HepG2 (cell line): ENCODE measurements around the gene PIP5KL1. TPM values are rescaled to one million over a fixed set of nuclear protein-coding genes. Genes with fewer than 3 reads are reported as not detected.

Source experiments
- ELF3 ChIP-seq: IDR thresholded peaks from 2 replicates; pipeline ENCODE4 v1.6.1; 2016; ENCODE audit warnings: missing genetic modification reagents, missing compliant biosample characterization
- MTF1 ChIP-seq: sonication (generic); formaldehyde crosslinking; IDR thresholded peaks from 2 replicates; pipeline ENCODE4 v1.5.0; 2020; ENCODE audit warnings: missing genetic modification reagents
- NONO ChIP-seq, 2 experiments: fragments of 450-650 bp in 1 of 2; sonication (generic) in 1 of 2; formaldehyde crosslinking in 1 of 2; IDR thresholded peaks in 1 of 2; conservative IDR thresholded peaks in 1 of 2; 2 replicates each; pipeline versions ENCODE4 v1.6.1 to v1.8.0; 2017 to 2022; ENCODE audit warnings: mild to moderate bottlenecking in 1 of 2, missing genetic modification reagents in 1 of 2, moderate library complexity in 1 of 2
- ONECUT2 ChIP-seq: sonication (generic); formaldehyde crosslinking; IDR thresholded peaks from 2 replicates; pipeline ENCODE4 v1.4.0; 2020; ENCODE audit warnings: missing genetic modification reagents
- PBX3 ChIP-seq: sonication (generic); formaldehyde crosslinking; IDR thresholded peaks from 2 replicates; pipeline ENCODE4 v1.8.1; 2023; ENCODE audit warnings: missing genetic modification reagents, inconsistent platforms, borderline replicate concordance
- ZBTB7B ChIP-seq: sonication (generic); formaldehyde crosslinking; IDR thresholded peaks from 2 replicates; pipeline ENCODE4 v1.4.0; 2020; ENCODE audit warnings: missing genetic modification reagents
- ZNF12 ChIP-seq: sonication (generic); formaldehyde crosslinking; IDR thresholded peaks from 2 replicates; pipeline ENCODE4 v1.5.0; 2020; ENCODE audit warnings: missing genetic modification reagents
- ZNF75D ChIP-seq: sonication (generic); formaldehyde crosslinking; IDR thresholded peaks from 2 replicates; pipeline ENCODE4 v1.8.1; 2023; ENCODE audit warnings: missing genetic modification reagents, mild to moderate bottlenecking, borderline replicate concordance
- ZNF782 ChIP-seq: sonication (generic); formaldehyde crosslinking; IDR thresholded peaks from 2 replicates; pipeline ENCODE4 v1.4.0; 2020; ENCODE audit warnings: missing genetic modification reagents, mild to moderate bottlenecking, borderline replicate concordance
- ZNF878 ChIP-seq: sonication (generic); formaldehyde crosslinking; IDR thresholded peaks from 2 replicates; pipeline ENCODE4 v1.8.1; 2023; ENCODE audit warnings: mild to moderate bottlenecking, missing genetic modification reagents, moderate library complexity
- ZNF879 ChIP-seq: sonication (generic); formaldehyde crosslinking; IDR thresholded peaks from 2 replicates; pipeline ENCODE4 v1.8.1; 2023; ENCODE audit warnings: missing genetic modification reagents
- ZSCAN5A ChIP-seq: sonication (generic); formaldehyde crosslinking; IDR thresholded peaks from 2 replicates; pipeline ENCODE4 v1.8.0; 2022; ENCODE audit warnings: mild to moderate bottlenecking, missing genetic modification reagents, borderline replicate concordance
- polyA plus RNA-seq, 8 experiments: library from polyadenylated mRNA; depleted of rRNA in 3 of 8; stranded (reverse) in 7 of 8; unstranded in 1 of 8; fragments of >200 nt; fragmentation: Illumina TruSeq in 4 of 8; extraction: Trizol in 4 of 8; gene quantifications; 2 replicates each; pipeline versions ENCODE4 v1.2.1 to v1.2.3, GENCODE V29; 2011 to 2016; ENCODE audit warnings: low read depth in 4 of 8, missing spikeins in 1 of 8, mixed read lengths in 1 of 8; ENCODE audit not compliant: insufficient read depth in 1 of 8
- total RNA-seq, 5 experiments: library from RNA; depleted of rRNA; stranded (reverse); fragments of >200 nt; fragmentation: Illumina TruSeq; extraction: Trizol; gene quantifications; 2 replicates each; pipeline ENCODE4 v1.2.3, GENCODE V29; 2016; ENCODE audit warnings: low read depth in 1 of 5
- TF ChIP-seq, protein P1 (sequence below): sonication (generic); formaldehyde crosslinking; IDR thresholded peaks from 2 replicates; pipeline ENCODE4 v1.5.1; 2020; ENCODE audit warnings: mild to moderate bottlenecking, moderate library complexity, missing genetic modification reagents
- TF ChIP-seq, protein P2 (sequence below): sonication (generic); formaldehyde crosslinking; IDR thresholded peaks from 2 replicates; pipeline ENCODE4 v1.4.0; 2020; ENCODE audit warnings: missing genetic modification reagents

The PIP5KL1 gene
- total and polyA plus RNA-seq, 2 of the 13 experiments (the other 11 are each of a cell fraction or from before 2014, with no cell fraction given): 0.20 to 0.49 TPM

GRCh38 chr9:127937388-127938297, 7.1 kb upstream of the PIP5KL1 start, which contains the start of gene DPM2 (continued):
- TF ChIP-seq, protein P1, sequence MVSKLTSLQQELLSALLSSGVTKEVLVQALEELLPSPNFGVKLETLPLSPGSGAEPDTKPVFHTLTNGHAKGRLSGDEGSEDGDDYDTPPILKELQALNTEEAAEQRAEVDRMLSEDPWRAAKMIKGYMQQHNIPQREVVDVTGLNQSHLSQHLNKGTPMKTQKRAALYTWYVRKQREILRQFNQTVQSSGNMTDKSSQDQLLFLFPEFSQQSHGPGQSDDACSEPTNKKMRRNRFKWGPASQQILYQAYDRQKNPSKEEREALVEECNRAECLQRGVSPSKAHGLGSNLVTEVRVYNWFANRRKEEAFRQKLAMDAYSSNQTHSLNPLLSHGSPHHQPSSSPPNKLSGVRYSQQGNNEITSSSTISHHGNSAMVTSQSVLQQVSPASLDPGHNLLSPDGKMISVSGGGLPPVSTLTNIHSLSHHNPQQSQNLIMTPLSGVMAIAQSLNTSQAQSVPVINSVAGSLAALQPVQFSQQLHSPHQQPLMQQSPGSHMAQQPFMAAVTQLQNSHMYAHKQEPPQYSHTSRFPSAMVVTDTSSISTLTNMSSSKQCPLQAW (CRISPR knock-in tag): peak; percentile 51
- TF ChIP-seq ZNF12 (CRISPR knock-in tag) (no peak), MTF1 (CRISPR knock-in tag) (no peak), ELF3 (CRISPR knock-in tag) (peak; percentile 76), ZNF879 (CRISPR knock-in tag) (no peak), ZSCAN5A (CRISPR knock-in tag) (no peak), ZBTB7B (no peak), PBX3 (CRISPR knock-in tag) (no peak), ONECUT2 (CRISPR knock-in tag) (no peak; the same call in 1 of the 2 replicates), ZNF878 (CRISPR knock-in tag) (no peak), NONO (IDR thresholded peaks at IDR 0.05) (no peak), NONO (CRISPR knock-in tag; conservative IDR thresholded peaks at IDR 0.05) (0 out of 2 replicates have a peak, but pooled peaks have one; percentile 39), ZNF782 (CRISPR knock-in tag) (no peak), ZNF75D (CRISPR knock-in tag) (no peak)
- TF ChIP-seq, protein P2, sequence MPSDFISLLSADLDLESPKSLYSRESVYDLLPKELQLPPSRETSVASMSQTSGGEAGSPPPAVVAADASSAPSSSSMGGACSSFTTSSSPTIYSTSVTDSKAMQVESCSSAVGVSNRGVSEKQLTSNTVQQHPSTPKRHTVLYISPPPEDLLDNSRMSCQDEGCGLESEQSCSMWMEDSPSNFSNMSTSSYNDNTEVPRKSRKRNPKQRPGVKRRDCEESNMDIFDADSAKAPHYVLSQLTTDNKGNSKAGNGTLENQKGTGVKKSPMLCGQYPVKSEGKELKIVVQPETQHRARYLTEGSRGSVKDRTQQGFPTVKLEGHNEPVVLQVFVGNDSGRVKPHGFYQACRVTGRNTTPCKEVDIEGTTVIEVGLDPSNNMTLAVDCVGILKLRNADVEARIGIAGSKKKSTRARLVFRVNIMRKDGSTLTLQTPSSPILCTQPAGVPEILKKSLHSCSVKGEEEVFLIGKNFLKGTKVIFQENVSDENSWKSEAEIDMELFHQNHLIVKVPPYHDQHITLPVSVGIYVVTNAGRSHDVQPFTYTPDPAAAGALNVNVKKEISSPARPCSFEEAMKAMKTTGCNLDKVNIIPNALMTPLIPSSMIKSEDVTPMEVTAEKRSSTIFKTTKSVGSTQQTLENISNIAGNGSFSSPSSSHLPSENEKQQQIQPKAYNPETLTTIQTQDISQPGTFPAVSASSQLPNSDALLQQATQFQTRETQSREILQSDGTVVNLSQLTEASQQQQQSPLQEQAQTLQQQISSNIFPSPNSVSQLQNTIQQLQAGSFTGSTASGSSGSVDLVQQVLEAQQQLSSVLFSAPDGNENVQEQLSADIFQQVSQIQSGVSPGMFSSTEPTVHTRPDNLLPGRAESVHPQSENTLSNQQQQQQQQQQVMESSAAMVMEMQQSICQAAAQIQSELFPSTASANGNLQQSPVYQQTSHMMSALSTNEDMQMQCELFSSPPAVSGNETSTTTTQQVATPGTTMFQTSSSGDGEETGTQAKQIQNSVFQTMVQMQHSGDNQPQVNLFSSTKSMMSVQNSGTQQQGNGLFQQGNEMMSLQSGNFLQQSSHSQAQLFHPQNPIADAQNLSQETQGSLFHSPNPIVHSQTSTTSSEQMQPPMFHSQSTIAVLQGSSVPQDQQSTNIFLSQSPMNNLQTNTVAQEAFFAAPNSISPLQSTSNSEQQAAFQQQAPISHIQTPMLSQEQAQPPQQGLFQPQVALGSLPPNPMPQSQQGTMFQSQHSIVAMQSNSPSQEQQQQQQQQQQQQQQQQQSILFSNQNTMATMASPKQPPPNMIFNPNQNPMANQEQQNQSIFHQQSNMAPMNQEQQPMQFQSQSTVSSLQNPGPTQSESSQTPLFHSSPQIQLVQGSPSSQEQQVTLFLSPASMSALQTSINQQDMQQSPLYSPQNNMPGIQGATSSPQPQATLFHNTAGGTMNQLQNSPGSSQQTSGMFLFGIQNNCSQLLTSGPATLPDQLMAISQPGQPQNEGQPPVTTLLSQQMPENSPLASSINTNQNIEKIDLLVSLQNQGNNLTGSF (CRISPR knock-in tag): peak; percentile 15; the same call in 1 of the 2 replicates
